Central memory CD4-positive, alpha-beta T cell (primary cell): Measurements from ENCODE around the gene TTI1.
A peak's percentile ranks its signal among the peaks of the same experiment; 100 is the strongest.

Experiments used
- DNase-seq: peaks from one replicate; pipeline ENCODE4 v3.0.0; 2022
- total RNA-seq, 3 experiments: gene quantifications; one replicate each; lab custom pipeline; 2026; lab: John Stamatoyannopoulos, UW

TTI1 gene
- 41.6 to 55.9 (median 41.7) reads per million in 3 experiments for total RNA-seq

DNA sequence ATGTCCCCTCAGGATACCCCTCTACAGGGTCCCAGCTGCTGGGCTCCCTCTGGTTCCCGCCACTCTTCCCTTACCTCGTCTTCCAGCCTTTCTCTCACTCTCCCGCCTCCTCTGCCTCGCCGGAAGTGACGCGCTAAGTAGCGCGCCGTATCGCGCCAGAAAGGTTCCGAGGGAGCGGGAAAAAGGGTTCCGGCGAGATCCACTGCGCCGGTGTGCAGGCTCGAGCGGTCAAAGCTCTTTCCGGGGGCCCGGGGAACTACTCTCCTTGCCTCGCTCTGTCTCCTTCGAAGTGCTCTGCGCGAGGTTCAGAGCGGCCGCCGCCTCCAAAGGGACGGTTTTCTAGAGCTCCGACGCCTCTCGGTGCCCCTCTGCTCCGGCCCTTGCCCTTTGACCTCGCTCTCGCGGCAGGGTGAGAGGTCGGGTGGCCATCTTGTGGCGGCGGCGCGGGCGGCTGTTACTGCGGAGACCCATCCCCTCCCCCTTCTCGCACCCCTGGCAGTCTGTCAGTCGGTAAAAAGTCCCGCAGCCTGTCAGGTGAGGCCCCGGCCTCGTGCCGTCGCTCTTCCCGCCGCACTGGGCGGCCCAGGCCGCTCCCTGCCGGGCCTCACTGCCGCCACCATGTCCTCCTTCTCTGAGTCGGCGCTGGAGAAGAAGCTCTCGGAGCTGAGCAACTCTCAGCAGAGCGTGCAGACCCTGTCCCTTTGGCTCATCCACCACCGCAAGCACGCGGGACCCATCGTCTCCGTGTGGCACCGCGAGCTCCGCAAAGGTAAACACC lies at the start of gene TTI1, which contains the start of gene RPRD1B:
Gene TTI1 (minus strand): TSS at position 127 of the 778 bp plus-strand sequence. CDS start 19,640 bp downstream, outside the sequence.
Gene RPRD1B (plus strand): TSS at position 417 of the 778 bp plus-strand sequence. CDS start 202 bp downstream, at position 619.
- DNase-seq, result peak; percentile 90

DNA sequence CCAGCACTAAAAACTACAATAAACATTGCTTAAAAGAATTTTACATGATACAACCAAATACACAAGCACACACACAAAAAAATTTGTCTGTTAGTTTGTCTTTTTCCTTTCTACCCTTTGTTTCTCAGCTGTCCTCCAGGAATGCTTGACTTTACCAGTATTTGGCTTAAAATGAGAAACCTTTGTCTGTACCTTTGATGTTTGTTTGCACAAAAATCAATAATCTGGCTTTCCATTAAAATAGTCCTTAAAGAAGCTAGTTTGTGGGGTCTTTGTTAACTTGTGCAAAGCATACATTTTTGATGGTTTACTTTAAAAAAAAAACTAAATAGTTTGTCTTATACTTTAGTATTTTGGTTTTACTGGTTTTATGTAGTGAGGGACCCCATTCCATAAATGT lies 49.6 kb upstream of the TTI1 start:
- DNase-seq, result no peak

- DNase-seq, result no peak
These were observed 48.3 kb upstream of the TTI1 start for GRCh38 chr20:38081575-38081974.

- DNase-seq, result no peak
These were observed 46.1 kb upstream of the TTI1 start for GRCh38 chr20:38079353-38079752.

DNA sequence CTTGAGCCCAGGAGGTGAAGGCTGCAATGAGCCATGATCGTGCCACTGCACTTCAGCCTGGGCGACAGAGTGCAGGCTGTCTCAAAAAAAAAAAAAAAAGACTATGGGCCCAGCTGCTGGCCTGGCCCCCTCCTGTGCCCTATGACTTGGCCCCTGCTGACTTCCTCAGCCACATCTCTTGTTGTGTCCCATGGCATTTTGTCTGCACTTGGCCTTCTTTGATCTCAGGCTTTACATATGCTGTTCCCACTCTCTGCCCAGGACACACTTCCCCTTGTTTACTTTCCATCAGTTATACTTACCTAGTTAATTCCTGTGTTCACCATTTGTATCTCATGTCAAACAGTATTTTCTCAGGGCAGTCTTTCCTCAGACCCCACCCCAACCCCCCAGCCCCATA lies 44.8 kb upstream of the TTI1 start:
- DNase-seq, result no peak

DNA sequence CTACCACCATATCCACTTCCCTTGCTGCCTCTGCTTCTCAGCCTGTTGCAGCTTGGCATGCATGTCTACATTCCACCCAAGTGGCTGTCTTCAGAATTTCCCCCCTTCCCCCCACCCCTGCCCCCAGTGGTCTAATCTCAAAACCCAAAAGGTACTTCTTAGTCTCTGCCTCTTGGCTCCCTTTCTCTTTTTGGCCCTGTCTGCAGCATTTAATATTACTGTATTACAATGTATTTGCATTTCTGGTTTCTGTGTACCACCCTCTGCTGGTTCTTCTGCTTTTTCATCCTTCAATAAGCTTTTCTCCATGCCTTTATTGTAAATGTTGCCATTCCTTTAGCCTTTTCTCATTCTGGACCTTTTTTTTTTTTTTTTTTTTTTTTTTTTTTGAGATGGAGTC lies 43.3 kb upstream of the TTI1 start:
- DNase-seq, result no peak

DNA sequence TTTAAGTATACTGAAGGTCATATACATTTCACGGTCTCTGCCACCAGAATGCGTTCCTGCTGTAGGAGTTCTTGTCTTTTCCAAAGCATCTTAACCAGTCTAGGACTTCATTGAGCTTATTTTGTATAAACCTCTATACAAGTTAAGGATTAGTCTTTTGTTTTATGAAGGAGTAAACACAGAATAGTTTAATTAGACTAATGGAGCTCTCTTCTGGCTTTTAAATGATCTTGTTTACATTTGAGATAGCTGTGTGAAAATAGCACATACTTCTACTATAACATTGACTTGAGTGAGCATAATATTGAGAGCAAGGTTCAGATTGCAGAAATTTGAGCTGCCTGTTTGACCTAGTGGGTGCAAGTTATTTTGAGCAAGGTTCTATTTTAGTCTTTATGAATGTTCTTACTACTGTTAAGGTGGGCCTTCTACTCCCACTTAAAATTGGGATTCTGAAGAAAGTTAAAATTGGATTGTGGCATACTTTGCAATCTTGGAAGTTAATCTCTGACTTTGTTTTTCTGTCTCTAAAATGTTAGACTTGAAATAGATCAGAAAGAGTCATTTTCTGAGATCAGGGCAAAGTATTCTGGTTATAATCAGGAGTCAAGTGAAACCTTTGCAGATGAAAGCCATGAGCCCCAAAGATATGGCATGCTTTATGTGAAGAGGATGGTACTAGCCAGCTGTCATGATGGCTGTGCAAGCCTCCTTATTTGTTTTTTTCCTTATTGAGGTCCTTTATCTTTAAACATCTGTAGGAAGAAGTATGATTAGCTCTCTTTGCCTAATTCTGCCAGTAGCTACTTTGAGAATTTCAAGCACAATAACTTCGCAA lies 42.1 kb upstream of the TTI1 start:
- no peak for DNase-seq

DNA sequence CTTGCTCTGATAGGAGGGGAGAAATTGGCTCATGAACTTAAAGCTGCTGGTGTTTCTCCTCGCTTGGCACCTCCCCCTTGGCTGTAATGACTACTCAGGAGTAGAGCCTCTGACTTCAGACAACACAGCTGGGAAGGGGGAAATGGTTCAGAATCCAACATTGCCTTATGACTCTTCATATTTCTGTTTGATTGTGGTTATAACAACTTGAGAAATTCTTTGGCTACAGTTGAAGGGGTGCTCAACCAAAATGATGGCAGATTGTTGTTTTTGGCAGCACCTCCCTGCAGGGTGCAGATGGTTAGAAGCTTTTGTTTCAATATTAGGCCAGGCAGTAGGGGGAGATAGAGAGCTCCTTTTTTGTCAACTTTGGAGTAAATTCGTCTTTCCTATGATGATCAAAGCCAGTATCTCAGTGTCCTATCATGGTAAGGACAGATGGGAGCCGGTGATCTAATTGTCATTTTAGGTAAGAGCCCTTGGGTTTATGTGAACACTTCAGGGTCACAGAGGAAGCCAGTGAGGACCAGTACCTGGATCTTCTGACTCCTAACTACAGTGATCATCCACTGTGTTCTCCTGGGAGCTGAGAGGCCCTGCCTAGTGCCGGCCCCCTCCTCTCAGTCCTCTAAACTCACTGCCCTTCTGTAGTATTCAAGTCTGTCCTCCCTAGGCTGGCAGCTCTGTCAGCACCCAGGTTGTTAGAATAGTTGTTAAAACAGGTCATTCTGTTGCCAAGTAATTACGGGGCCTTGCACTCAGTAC lies 40.2 kb upstream of the TTI1 start:
- DNase-seq, result peak; percentile 12

DNA sequence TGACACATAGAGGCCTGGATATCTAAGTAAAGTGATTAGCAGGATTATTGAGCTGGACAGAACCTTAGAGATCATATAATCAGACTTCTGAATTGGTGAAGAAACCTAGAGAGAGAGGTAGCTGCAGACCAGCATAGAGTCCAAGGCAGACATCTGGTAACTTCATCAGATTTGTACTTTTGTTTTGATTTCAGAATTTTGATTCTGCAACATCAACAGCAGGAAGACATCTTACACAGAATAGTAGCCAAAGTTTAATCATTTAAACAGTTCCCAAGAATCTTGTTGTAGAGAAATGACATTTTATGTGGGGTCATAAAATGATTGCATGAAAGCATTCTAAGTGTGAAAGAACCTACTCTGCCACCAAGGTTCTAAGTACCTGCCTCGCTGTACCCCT lies 39.6 kb upstream of the TTI1 start:
- DNase-seq, result no peak

- DNase-seq, result no peak
These were observed 34.6 kb upstream of the TTI1 start for GRCh38 chr20:38067717-38068365.

DNA sequence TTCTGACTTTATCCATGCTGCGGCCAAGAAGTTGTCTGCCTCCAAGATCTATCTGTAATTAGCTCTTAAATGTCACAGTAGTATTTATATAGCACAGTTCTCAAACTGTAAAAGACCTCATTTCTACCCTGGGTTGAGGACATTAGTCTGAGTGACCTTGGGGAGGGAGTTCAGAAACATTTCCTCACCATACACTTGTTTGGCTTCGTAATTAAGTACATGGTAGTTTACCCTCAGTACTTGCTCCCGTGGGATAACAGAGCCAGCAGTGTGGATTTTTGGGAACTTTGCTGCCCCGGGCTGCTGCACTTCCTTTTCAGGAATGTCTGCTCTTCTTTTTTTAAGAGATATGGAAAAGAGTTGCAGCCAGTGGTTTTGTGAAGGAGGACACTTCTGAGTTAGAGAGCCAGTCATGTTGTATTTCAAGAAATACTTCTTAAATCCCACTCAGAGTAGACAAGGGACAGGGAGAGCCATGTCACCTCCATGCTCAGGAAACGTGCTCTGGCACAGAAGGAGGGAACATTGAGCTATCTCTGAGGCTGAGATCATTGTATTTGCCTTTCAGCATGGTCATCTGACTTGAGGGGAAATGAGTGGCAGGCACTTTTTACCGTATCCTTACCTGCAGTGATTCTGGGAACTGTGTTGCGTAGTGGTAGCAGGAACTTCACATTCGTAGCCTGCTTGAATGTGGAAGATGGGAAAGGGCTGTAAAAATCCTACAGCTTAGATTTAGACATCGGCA lies 33.9 kb upstream of the TTI1 start:
- no peak for DNase-seq

GRCh38 chr20:38065764-38066375 lies 32.6 kb upstream of the TTI1 start:
- DNase-seq, result no peak

DNA sequence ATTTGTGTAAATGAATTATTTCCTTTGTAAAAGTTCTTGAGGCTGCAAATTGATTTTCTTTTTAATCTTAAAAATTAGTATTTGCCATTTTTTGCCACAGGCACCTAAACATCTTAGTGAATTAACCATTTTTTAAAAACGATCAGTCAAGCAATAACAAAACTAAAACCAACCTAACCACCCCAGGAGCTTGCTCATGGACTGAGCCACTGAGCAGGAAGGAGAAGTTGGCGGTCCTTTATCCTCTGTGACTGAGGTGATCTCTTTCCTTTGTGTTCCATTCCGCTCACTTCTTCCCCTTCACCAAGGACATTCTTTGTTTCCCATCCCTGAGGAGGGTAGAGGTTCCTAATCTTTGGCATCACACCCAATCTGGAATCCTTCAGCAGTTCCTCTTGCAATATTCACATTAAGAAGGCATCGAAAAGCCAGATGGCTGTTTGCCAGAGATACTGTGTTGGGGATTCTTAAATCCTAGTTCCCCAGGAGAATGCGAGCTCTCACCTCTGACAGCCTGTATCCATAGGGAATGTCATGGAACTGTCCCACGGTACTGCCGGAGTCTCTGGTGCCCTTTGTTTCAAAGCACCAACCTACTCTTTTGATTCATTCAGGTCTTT lies 30.8 kb upstream of the TTI1 start:
- no peak for DNase-seq

DNA sequence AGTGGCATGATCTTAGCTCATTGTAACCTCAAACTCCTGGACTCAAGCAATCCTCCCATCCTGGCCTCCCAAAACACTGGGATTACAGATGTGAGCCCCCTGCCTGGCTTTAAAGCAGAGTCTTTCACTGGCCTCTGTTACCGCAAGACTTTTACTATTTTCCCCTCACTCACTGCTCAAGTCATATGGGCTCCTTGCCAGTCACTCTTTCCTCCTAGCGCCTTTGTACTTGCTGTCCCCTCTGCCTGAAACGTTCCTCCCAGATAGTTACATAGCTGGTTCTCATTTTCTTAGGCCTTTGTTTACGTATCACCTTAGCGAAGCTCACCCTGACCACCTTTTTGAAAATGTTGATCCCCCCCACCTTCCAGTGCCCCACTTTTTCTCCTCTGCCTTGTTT lies 29.6 kb upstream of the TTI1 start:
- no peak for DNase-seq

DNA sequence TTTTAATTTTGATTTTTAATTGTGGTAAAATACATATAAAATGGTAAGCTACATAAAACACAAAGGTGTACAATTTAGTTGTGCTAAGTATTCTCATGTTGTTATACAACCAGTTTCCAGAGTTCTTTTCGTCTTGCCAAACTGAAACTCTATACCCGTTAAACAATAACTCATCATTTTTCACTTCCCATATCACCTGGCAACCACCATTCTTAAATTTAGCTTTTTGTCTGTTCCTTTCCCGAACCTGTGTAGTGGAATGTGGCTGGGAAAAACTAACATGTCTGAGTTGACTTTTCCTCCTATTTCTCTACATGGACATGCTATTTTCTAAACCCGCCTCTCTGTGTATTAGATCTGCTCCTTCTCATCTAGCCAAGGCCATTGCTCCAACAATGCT lies 27.9 kb upstream of the TTI1 start:
- DNase-seq, result no peak

GRCh38 chr20:38060536-38060935 lies 27.3 kb upstream of the TTI1 start:
- DNase-seq, result no peak

DNA sequence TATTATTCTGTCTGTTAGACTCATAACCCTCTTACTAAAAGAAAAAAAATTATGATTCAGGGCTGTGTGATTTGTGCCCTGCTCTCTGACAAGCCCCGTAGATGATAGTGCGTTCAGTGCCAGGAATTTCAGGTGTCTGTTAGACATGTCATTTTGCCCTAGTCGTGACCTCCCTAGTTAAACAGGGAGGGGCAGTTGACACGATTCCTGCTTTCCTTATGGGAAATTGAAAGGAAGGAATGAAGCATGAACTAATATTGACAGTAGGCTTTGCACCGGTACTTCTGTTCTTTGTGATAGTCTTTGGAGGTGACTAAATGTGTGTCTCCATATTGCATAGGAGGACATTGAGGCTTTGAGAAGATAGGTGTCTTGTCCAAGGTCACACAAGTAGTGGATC lies 26.6 kb upstream of the TTI1 start:
- DNase-seq, result no peak

DNA sequence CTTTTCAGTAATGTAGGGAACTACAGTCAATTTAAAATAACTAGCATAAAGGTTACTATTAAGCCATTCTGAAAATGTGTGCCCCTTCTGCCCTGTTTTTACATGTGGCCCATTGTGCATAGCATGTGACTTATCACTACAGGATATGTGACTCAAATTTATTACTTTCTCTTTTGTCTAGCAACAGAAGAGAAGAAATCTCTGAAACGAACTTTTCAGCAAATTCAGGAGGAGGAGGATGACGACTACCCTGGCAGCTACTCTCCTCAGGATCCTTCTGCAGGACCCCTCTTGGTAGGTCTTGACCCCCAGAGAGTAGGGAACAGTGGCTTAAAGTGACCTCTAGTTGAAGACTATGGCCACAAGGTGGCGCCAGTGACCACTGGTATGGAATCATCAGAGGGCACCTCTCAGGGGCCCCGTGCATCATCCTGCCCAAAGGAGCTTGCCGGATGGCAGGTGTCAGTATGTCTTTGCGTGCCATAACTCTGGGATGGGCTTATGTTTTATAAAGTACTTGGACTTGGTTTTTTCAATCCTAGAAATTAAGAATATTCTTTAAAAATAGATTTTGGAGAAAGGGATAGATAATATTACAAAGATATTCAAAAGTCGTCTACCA lies 24.2 kb upstream of the TTI1 start:
- peak; percentile 54 for DNase-seq

DNA sequence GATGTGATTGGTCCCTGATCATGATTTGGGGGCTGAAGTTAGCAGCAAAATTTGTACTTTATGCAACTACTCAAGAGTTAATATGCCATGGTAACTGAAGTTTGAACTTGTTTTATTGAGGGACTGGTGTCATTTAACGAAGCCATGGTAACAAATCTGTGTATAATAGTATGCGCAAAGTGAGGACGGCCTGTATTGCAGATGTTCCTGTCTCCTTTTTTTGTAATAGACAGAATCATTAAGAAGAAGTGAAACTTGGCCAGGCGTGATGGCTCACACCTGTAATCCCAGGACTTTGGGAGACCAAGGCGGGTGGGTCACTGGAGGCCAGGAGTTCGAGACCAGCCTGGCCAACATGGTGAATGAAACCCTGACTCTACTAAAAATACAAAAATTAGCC lies 22.6 kb upstream of the TTI1 start:
- DNase-seq, result no peak

DNA sequence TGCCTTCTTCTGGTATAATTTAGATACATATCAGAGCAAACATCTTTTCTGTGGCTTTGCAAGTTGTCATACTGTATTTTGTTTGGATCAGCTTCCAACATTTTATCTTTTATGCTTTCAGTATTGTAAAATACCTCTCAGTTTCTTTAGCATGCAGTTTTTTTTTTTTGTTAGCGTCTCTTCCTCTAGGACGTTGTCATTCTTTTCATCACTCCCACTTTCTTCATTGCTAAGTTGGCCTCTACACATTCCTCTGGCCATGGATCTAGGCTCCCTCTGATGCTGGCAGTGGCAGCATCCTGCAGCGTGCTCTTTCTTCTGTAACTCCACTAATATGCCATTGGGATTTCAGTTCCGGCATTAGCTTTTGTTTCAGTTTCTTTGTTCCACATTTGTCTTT lies 22.0 kb upstream of the TTI1 start:
- no peak for DNase-seq
